ENCODE measurements around the gene IL20RA. TPM values are rescaled to one million over a fixed set of nuclear protein-coding genes. Genes with fewer than 3 reads are reported as not detected.

IL20RA gene
- total and polyA plus RNA-seq, 2 donors, result 2.1 to 4.4 TPM

- Histone ChIP-seq H3K36me3 (ENCODE audit: insufficient read depth) (no peaks in the 10 kb centered on the region), H3K4me1 (ENCODE audit: insufficient read depth) (no peaks in the 10 kb centered on the region), H3K27ac (ENCODE audit: low read depth) (no peak overlapping the region), H3K4me3 (ENCODE audit: low read depth, low read length) (no peak overlapping the region)
- WGBS, result 88% methylated on average over 4 of the region's 4 CpGs
- no peak for DNase-seq (ENCODE audit: extremely low spot score)
Observed at GRCh38 chr6:136950436-136951126, 94.2 kb downstream of the IL20RA start.

Small RNA genes within 50 kb of the gene (small RNA-seq; reads per million reads assigned to genes)
- gene RPL35AP3, result not detected

Other genes starting within 250 kb of the IL20RA start
- 8.6 TPM for gene PEX7, start 222.4 kb downstream of the IL20RA start, total RNA-seq
- gene PEX7, start 222.4 kb downstream of the IL20RA start, polyA plus RNA-seq, result 9.2 TPM
- gene SLC35D3, start 122.7 kb downstream of the IL20RA start, total RNA-seq, result 0.16 TPM
- 0.09 TPM for gene SLC35D3, start 122.7 kb downstream of the IL20RA start, polyA plus RNA-seq
- gene IL22RA2, start 128.7 kb upstream of the IL20RA start, total RNA-seq, result not detected
- gene IL22RA2, start 128.7 kb upstream of the IL20RA start, polyA plus RNA-seq, result not detected
- 105 TPM for gene IFNGR1, start 174.4 kb upstream of the IL20RA start, total RNA-seq
- gene IFNGR1, start 174.4 kb upstream of the IL20RA start, polyA plus RNA-seq, result 78.8 TPM

All from urinary bladder (tissue), 4 donors.